K562 (cell line): Measurements from ENCODE around the gene ANKRD44. TPM values are rescaled to one million over a fixed set of nuclear protein-coding genes. Genes with fewer than 3 reads are reported as not detected.

Source experiments
- ATAC-seq: fragments of 200-7000 bp; cut with Tn5 transposase; 3 replicates; pipeline ENCODE4 v1.9.1; 2020; ENCODE audit warnings: moderate library complexity
- BruUV-seq: library from RNA; stranded (reverse); fragments of 400-500 nt; replicated peaks from 2 replicates; lab custom pipeline; 2021; lab: Mats Ljungman, UMichigan
- CTCF ChIA-PET: fragments of 300-600 bp; formaldehyde crosslinking; extraction: SDS; loops from one replicate; lab custom pipeline; 2021; ENCODE audit warnings: low intra/inter-chr PET ratio; lab: Yijun Ruan, JAX
- POLR2A ChIA-PET: fragments of 300-600, 350-650 bp; sonication (Branson Sonifier 250); formaldehyde crosslinking; extraction: SDS; loops from one replicate; lab custom pipeline; 2021; ENCODE audit warnings: antibody characterized with exemption, inconsistent platforms; lab: Yijun Ruan, JAX
- DNase-seq, 4 experiments: peaks; one replicate each; pipeline versions ENCODE4 v3.0.0 to v3.0.0-alpha.2; 2011 to 2018; ENCODE audit warnings: low spot score in 3 of 4, mixed read lengths in 3 of 4; ENCODE audit errors: extremely low read depth in 1 of 4
- FAIRE-seq: peaks from 2 replicates; lab custom pipeline; 2011; peaks lifted over from hg19 to GRCh38; lab: Jason Lieb, UNC
- H2AFZ ChIP-seq: 2 replicates; pipeline ENCODE4 v1.6.0; 2011; ENCODE audit warnings: low read depth, low read length, control low read depth, inconsistent platforms
- H3K27ac ChIP-seq: fragments of 200-600 bp; 3 replicates; pipeline ENCODE4 v1.8.0; 2011; ENCODE audit warnings: low read depth, mild to moderate bottlenecking, control low read depth, inconsistent platforms, low read length, moderate library complexity, mixed read lengths; ENCODE audit errors: extremely low read depth
- H3K27me3 ChIP-seq, 2 experiments: fragments of 300-600 bp in 1 of 2; 2 replicates in 1 of 2; 3 replicates in 1 of 2; pipeline versions ENCODE4 v1.6.0 to v1.8.0; 2011; ENCODE audit warnings: inconsistent platforms in 2 of 2, low read length in 2 of 2, mild to moderate bottlenecking in 1 of 2, mixed read lengths in 1 of 2, moderate library complexity in 1 of 2; ENCODE audit not compliant: control insufficient read depth in 2 of 2, insufficient read depth in 2 of 2
- H3K36me3 ChIP-seq: fragments of 300-600 bp; 3 replicates; pipeline ENCODE4 v1.8.0; 2011; ENCODE audit warnings: mild to moderate bottlenecking, low read length, inconsistent platforms; ENCODE audit not compliant: control insufficient read depth, insufficient read depth
- H3K4me1 ChIP-seq, 2 experiments: fragments of 200-600 bp in 1 of 2; replicated peaks in 1 of 2; 2 replicates in 1 of 2; 3 replicates in 1 of 2; pipeline versions ENCODE4 v1.5.1 to v1.8.0; 2011; ENCODE audit warnings: inconsistent platforms in 2 of 2, low read length in 2 of 2, mild to moderate bottlenecking in 1 of 2, mixed read lengths in 1 of 2, moderate library complexity in 1 of 2; ENCODE audit not compliant: control insufficient read depth in 2 of 2, insufficient read depth in 2 of 2
- H3K4me2 ChIP-seq: 2 replicates; pipeline ENCODE4 v1.6.1; 2011; ENCODE audit warnings: low read length, control low read depth, inconsistent platforms, mixed read lengths; ENCODE audit not compliant: insufficient read depth
- H3K4me3 ChIP-seq: fragments of 200-600 bp; sonication (generic), shearing (Covaris generic); 2 replicates; pipeline ENCODE4 v1.5.1; 2016; ENCODE audit warnings: control low read depth, inconsistent platforms
- H3K79me2 ChIP-seq: fragments of 200-600 bp; 3 replicates; pipeline ENCODE4 v1.8.0; 2011; ENCODE audit warnings: low read length, inconsistent platforms; ENCODE audit not compliant: control insufficient read depth, insufficient read depth
- H3K9ac ChIP-seq, 2 experiments: 2 replicates each; pipeline versions ENCODE4 v1.6.0 to v1.6.1; 2011; ENCODE audit warnings: low read depth in 2 of 2, low read length in 2 of 2, control low read depth in 1 of 2, inconsistent platforms in 1 of 2, mild to moderate bottlenecking in 1 of 2, mixed read lengths in 1 of 2; ENCODE audit not compliant: insufficient read depth in 1 of 2
- H3K9me1 ChIP-seq: one replicate; pipeline ENCODE4 v1.6.0; 2011; ENCODE audit warnings: inconsistent platforms, mild to moderate bottlenecking, low read length, moderate library complexity; ENCODE audit not compliant: control insufficient read depth, insufficient read depth
- H3K9me3 ChIP-seq: replicated peaks from 2 replicates; pipeline ENCODE4 v1.5.1; 2011; ENCODE audit warnings: low read depth, low read length, inconsistent platforms; ENCODE audit not compliant: control insufficient read depth, insufficient read depth
- H4K20me1 ChIP-seq: replicated peaks from 2 replicates; pipeline ENCODE4 v1.6.1; 2011; ENCODE audit warnings: low read length, inconsistent platforms, mixed read lengths; ENCODE audit not compliant: control insufficient read depth, insufficient read depth
- AFF1 ChIP-seq, 2 experiments: fragments of 450-650 bp; IDR thresholded peaks; 2 replicates each; pipeline ENCODE4 v1.6.1; 2018; ENCODE audit warnings: mild to moderate bottlenecking in 2 of 2, low read depth in 1 of 2; ENCODE audit not compliant: partially characterized antibody in 2 of 2
- CHD1 ChIP-seq: fragments of 200-600 bp; sonication (generic); IDR thresholded peaks from one replicate; pipeline ENCODE4 v1.6.1; 2012; ENCODE audit warnings: mild to moderate bottlenecking, moderate library complexity, low read length, inconsistent platforms
- ELK1 ChIP-seq: sonication (generic); formaldehyde crosslinking; IDR thresholded peaks from 2 replicates; pipeline ENCODE4 v1.8.1; 2022; ENCODE audit warnings: missing genetic modification reagents
- GABPA ChIP-seq: fragments of 200-800 bp; sonication (Bioruptor generic); conservative IDR thresholded peaks from 2 replicates; pipeline ENCODE4 v1.6.1; 2016; ENCODE audit warnings: low read depth, missing genetic modification characterization, missing compliant biosample characterization
- NCOA6 ChIP-seq: fragments of 450-650 bp; IDR thresholded peaks from 2 replicates; pipeline ENCODE4 v1.6.1; 2017; ENCODE audit warnings: mild to moderate bottlenecking
- SRSF3 ChIP-seq: fragments of 200-400 bp; formaldehyde crosslinking; IDR thresholded peaks from 2 replicates; pipeline ENCODE4 v1.6.1; 2016; ENCODE audit warnings: mild to moderate bottlenecking, low read length, moderate library complexity; ENCODE audit not compliant: insufficient read depth
- TEAD4 ChIP-seq, 2 experiments: sonication (generic) in 1 of 2; formaldehyde crosslinking in 1 of 2; IDR thresholded peaks; 2 replicates each; pipeline versions ENCODE4 v1.6.1 to v1.8.0; 2012 to 2022; ENCODE audit warnings: borderline replicate concordance in 1 of 2, inconsistent platforms in 1 of 2, low read length in 1 of 2, mild to moderate bottlenecking in 1 of 2, missing genetic modification reagents in 1 of 2
- VEZF1 ChIP-seq: fragments of 200-800 bp; sonication (Bioruptor generic); IDR thresholded peaks from 2 replicates; pipeline ENCODE4 v1.6.1; 2017; ENCODE audit warnings: missing genetic modification characterization, missing compliant biosample characterization
- ZNF778 ChIP-seq: fragments of 450-650 bp; formaldehyde crosslinking; IDR thresholded peaks from 2 replicates; pipeline ENCODE4 v1.4.0; 2020; ENCODE audit warnings: mild to moderate bottlenecking, moderate library complexity
- WGBS: fragments of 100-300 bp; shearing (Covaris generic); methylation state at CpG from one replicate; pipeline ENCODE4 v1.1.6; 2016; ENCODE audit warnings: low coverage, mixed read lengths; ENCODE audit not compliant: insufficient coverage; ENCODE audit errors: missing lambda C conversion rate; 5-methylcytosine and 5-hydroxymethylcytosine counted together
- in situ Hi-C: fragments of 300-500 bp; cut with MboI; formaldehyde crosslinking; loops from 4 replicates; pipeline ENCODE4 v1.15.0; 2018; ENCODE audit warnings: inconsistent platforms, mixed read lengths
- intact Hi-C: fragments of 100-400 bp; cut with micrococcal nuclease; formaldehyde crosslinking; loops from 2 replicates; pipeline ENCODE4 v1.14.2; 2022
- polyA plus RNA-seq, 8 experiments: library from polyadenylated mRNA; depleted of rRNA in 4 of 8; stranded (reverse) in 5 of 8; unstranded in 3 of 8; fragments of >200 nt; fragmentation: Nextera tagmentation in 2 of 8; fragmentation: Illumina TruSeq in 1 of 8; extraction: Ambion mirVana in 2 of 8; extraction: Trizol in 1 of 8; gene quantifications; 2 replicates each; pipeline versions ENCODE4 v1.2.1 to v1.2.3, GENCODE V29; 2011 to 2014; ENCODE audit warnings: inconsistent platforms in 1 of 8, missing spikeins in 1 of 8
- total RNA-seq, 7 experiments: library from RNA; depleted of rRNA in 6 of 7; stranded (reverse); fragments of >200 nt in 6 of 7; fragmentation: Illumina TruSeq in 2 of 7; extraction: Trizol in 2 of 7; gene quantifications; 2 replicates each; pipeline versions ENCODE4 v1.2.1 to v1.2.3, GENCODE V29; 2011 to 2021; ENCODE audit warnings: low replicate concordance in 1 of 7

The ANKRD44 gene
- total and polyA plus RNA-seq, 9 of the 15 experiments (the other 6 are each of a cell fraction or from before 2014, with no cell fraction given) = 0.03 to 0.64 (median 0.07) TPM; not detected in 3

- FAIRE-seq = no peak
- H3K9me3 ChIP-seq = no peaks in the 10 kb centered on the region
- no peaks in the 10 kb centered on the region for H4K20me1 ChIP-seq
- TF ChIP-seq NCOA6 = no peak
- no peak for TF ChIP-seq TEAD4 (IDR thresholded peaks at IDR 0.05; ENCODE audit: low read length)
- no peak for TF ChIP-seq TEAD4 (CRISPR knock-in tag; IDR thresholded peaks at IDR 0.05; ENCODE audit: borderline replicate concordance)
- TF ChIP-seq GABPA = no peak
- TF ChIP-seq, all 486 proteins: peak for 0
- Histone ChIP-seq H3K9ac (no peak overlapping the region), H3K9me1 (no peaks in the 10 kb centered on the region), H3K36me3 (no peaks in the 10 kb centered on the region), H3K4me3 (no peak overlapping the region), H3K27me3 (no peaks in the 10 kb centered on the region), H3K4me2 (no peak overlapping the region), H2AFZ (no peak overlapping the region), H3K27ac (no peak overlapping the region), H3K79me2 (no peaks in the 10 kb centered on the region), H3K4me1 (no peaks in the 10 kb centered on the region; a peak in 1 of 5 replicates)
- ATAC-seq (no peak), DNase-seq (no peak)
- in situ Hi-C loops = no loop called here
- no TSS peak for BruUV-seq
- POLR2A ChIA-PET = no interaction called here
- CTCF ChIA-PET = no interaction called here
- intact Hi-C loops = no loop called here
- 6% methylated on average over 5 of the region's 6 CpGs for WGBS
These were observed 354.5 kb downstream of the ANKRD44 start for GRCh38 chr2:196956069-196956468.

GRCh38 chr2:196955036-196955435, 355.5 kb downstream of the ANKRD44 start:
- H3K4me3 ChIP-seq = no peak overlapping the region
- no peaks in the 10 kb centered on the region; a peak in 1 of 5 replicates for H3K4me1 ChIP-seq
- no peaks in the 10 kb centered on the region for H3K27me3 ChIP-seq
- H3K27ac ChIP-seq = no peak overlapping the region
- no peak for FAIRE-seq
- DNase-seq = no peak
- ChIA-PET POLR2A (no interaction called here), CTCF (no interaction called here)
- H3K36me3 ChIP-seq = no peaks in the 10 kb centered on the region
- no peaks in the 10 kb centered on the region for H4K20me1 ChIP-seq
- 0% methylated on average over 3 of the region's 3 CpGs for WGBS
- H3K9ac ChIP-seq = no peak overlapping the region
- no TSS peak for BruUV-seq
- intact Hi-C loops = no loop called here
- H2AFZ ChIP-seq = no peak overlapping the region
- H3K4me2 ChIP-seq = no peak overlapping the region
- no peaks in the 10 kb centered on the region for H3K79me2 ChIP-seq
- in situ Hi-C loops = no loop called here
- ATAC-seq = no peak
- H3K9me3 ChIP-seq = no peaks in the 10 kb centered on the region
- no peaks in the 10 kb centered on the region for H3K9me1 ChIP-seq
- TF ChIP-seq ELK1 = no peak
- TF ChIP-seq SRSF3 = no peak
- no peak for TF ChIP-seq AFF1 (IDR thresholded peaks at IDR 0.05; ENCODE audit: low read depth in 1 of 2, partially characterized antibody in 2 of 2)
- no peak for TF ChIP-seq CHD1
- no peak for TF ChIP-seq NCOA6
- no peak for TF ChIP-seq VEZF1 (CRISPR knock-in tag)
- TF ChIP-seq ZNF778 (CRISPR knock-in tag) = no peak
